Tibial nerve (tissue), 4 donors: ENCODE results near the gene FHL1.

Experiments
- EP300 ChIP-seq, 2 donors: sonication (generic); formaldehyde crosslinking; IDR thresholded peaks; one replicate each; pipeline ENCODE4 v1.6.1; 2017; ENCODE audit warnings: antibody characterized with exemption in 2 of 2, mild to moderate bottlenecking in 1 of 2
- POLR2A ChIP-seq, 2 donors: fragments of 450-650 bp; IDR thresholded peaks; one replicate each; pipeline ENCODE4 v1.6.1; 2017; ENCODE audit warnings: antibody characterized with exemption in 2 of 2, mild to moderate bottlenecking in 2 of 2, moderate library complexity in 2 of 2
- TF ChIP-seq, protein P1 (sequence below), 5 experiments: fragments of 200-600 bp in 3 of 5; fragments of 450-650 bp in 2 of 5; sonication (generic) in 3 of 5; IDR thresholded peaks; one replicate each; pipeline ENCODE4 v1.5.1; 2016 to 2019; ENCODE audit warnings: antibody characterized with exemption in 5 of 5, mild to moderate bottlenecking in 3 of 5, moderate library complexity in 2 of 5

DNA sequence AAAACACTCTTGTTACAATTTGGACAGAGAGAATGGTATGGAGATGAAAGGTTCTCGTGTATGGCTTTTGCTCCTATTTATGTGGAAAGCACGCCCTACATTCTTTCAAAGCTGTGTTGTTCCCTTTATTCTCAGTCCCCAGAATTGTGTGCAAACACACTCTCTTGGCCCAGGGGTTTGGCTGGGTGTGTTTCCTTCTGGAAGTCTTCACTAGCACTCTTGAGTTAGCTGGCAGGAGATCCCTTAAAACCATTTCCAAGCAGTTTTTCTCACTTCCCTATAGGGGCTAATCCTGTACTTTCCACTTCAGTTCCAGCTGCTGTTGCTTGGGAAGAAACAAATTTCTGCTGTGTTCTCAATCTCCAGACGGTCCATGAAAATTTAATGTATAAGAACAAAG lies 35.1 kb downstream of the FHL1 start:
- TF ChIP-seq EP300 (IDR thresholded peaks at IDR 0.05) (no peak), POLR2A (IDR thresholded peaks at IDR 0.05) (no peak)
- TF ChIP-seq, protein P1, sequence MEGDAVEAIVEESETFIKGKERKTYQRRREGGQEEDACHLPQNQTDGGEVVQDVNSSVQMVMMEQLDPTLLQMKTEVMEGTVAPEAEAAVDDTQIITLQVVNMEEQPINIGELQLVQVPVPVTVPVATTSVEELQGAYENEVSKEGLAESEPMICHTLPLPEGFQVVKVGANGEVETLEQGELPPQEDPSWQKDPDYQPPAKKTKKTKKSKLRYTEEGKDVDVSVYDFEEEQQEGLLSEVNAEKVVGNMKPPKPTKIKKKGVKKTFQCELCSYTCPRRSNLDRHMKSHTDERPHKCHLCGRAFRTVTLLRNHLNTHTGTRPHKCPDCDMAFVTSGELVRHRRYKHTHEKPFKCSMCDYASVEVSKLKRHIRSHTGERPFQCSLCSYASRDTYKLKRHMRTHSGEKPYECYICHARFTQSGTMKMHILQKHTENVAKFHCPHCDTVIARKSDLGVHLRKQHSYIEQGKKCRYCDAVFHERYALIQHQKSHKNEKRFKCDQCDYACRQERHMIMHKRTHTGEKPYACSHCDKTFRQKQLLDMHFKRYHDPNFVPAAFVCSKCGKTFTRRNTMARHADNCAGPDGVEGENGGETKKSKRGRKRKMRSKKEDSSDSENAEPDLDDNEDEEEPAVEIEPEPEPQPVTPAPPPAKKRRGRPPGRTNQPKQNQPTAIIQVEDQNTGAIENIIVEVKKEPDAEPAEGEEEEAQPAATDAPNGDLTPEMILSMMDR (IDR thresholded peaks at IDR 0.05) = no peak
